ENCODE data around the gene YWHAH.

YWHAH gene

DNA sequence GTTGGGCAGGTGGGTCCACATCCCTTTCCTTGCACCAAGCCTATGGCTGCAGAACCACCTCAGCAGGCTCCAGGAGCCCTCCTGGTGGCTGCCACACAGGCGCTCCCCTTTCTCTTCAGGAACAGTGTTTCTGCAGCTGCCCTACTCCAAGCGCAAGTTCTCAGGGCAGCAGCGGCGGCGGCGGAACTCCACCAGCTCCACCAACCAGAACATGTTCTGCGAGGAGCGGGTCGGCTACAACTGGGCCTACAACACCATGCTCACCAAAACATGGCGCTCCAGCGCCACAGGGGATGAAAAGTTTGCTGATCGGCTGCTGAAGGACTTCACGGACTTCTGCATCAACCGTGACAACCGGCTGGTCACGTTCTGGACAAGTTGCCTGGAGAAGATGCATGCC, 38.2 kb upstream of the YWHAH start:
- no peak overlapping the region for H3K9ac ChIP-seq (ENCODE audit: low read length in 5 of 5)
- H3K27me3 ChIP-seq (ENCODE audit: control insufficient read depth in 5 of 5, insufficient read depth in 4 of 5, low read length in 5 of 5) = no peaks in the 10 kb centered on the region
- H3K4me3 ChIP-seq (ENCODE audit: low read depth in 1 of 5, low read length in 5 of 5) = no peak overlapping the region
- H3K4me1 ChIP-seq (ENCODE audit: control insufficient read depth in 5 of 5, insufficient read depth in 5 of 5, low read length in 5 of 5) = peaks cover 0 to 8% (median 7%) of the 10 kb centered on the region in 5 donors
- H3K36me3 ChIP-seq (ENCODE audit: control insufficient read depth in 5 of 5, insufficient read depth in 5 of 5, low read length in 5 of 5) = peaks cover 9 to 53% (median 40%) of the 10 kb centered on the region in 5 donors
- H3K27ac ChIP-seq (ENCODE audit: low read depth, low read length) = no peak overlapping the region
- H3K9me3 ChIP-seq (ENCODE audit: control insufficient read depth in 5 of 5, low read length in 5 of 5) = no peaks in the 10 kb centered on the region

DNA sequence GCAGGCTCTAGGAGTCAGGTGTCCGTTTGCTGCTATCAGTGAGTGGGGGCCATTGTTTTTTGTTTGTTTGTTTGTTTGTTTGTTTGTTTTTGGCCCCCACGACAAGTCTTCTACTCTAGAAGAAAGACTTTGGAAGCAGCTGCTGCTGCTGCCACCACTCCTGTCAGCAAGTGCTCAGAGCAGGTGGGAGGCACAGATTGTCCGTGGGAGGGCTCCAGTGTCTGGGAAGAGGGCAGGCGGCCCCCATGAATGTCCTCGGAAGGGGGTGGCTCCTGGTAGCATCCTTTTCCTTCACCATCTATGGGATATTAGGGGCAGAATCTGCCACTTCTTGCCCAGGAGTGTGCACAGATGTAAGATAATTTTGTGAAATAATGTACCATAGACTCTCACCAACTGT, 37.8 kb upstream of the YWHAH start:
- Histone ChIP-seq H3K4me1 (ENCODE audit: control insufficient read depth in 5 of 5, insufficient read depth in 5 of 5, low read length in 5 of 5) (peaks cover 0 to 3% (median 3%) of the 10 kb centered on the region in 5 donors), H3K36me3 (ENCODE audit: control insufficient read depth in 5 of 5, insufficient read depth in 5 of 5, low read length in 5 of 5) (peaks cover 9 to 51% (median 40%) of the 10 kb centered on the region in 5 donors), H3K9me3 (ENCODE audit: control insufficient read depth in 5 of 5, low read length in 5 of 5) (no peaks in the 10 kb centered on the region), H3K4me3 (ENCODE audit: low read depth in 1 of 5, low read length in 5 of 5) (no peak overlapping the region), H3K27me3 (ENCODE audit: control insufficient read depth in 5 of 5, insufficient read depth in 4 of 5, low read length in 5 of 5) (no peaks in the 10 kb centered on the region), H3K27ac (ENCODE audit: low read depth, low read length) (no peak overlapping the region), H3K9ac (ENCODE audit: low read length in 5 of 5) (no peak overlapping the region)

DNA sequence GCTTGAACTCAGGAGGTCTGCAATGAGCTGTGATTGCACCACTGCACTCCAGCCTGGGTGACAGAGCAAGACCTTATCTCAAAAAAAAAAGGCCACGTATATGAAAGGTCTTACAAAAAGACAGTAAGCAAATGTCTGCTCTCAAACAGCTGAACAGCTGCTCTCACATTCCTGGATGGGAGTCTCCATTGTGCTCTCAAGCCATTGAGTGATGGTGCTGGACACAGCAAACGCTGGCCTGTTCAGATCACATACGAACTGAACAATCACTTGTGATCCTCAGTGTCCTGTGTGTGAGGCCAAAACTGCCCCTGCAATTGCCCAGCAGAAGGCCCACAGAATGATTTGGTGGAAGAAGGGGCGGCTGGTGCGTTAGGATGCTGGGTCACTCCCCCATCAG, 34.4 kb upstream of the YWHAH start:
- H3K27me3 ChIP-seq (ENCODE audit: control insufficient read depth in 5 of 5, insufficient read depth in 4 of 5, low read length in 5 of 5) = no peaks in the 10 kb centered on the region
- H3K36me3 ChIP-seq (ENCODE audit: control insufficient read depth in 5 of 5, insufficient read depth in 5 of 5, low read length in 5 of 5) = peaks cover 0 to 39% (median 28%) of the 10 kb centered on the region in 5 donors
- no peaks in the 10 kb centered on the region for H3K4me1 ChIP-seq (ENCODE audit: control insufficient read depth in 5 of 5, insufficient read depth in 5 of 5, low read length in 5 of 5)
- no peak overlapping the region for H3K9ac ChIP-seq (ENCODE audit: low read length in 5 of 5)
- H3K4me3 ChIP-seq (ENCODE audit: low read depth in 1 of 5, low read length in 5 of 5) = no peak overlapping the region
- no peaks in the 10 kb centered on the region for H3K9me3 ChIP-seq (ENCODE audit: control insufficient read depth in 5 of 5, low read length in 5 of 5)
- no peak overlapping the region for H3K27ac ChIP-seq (ENCODE audit: low read depth, low read length)

DNA sequence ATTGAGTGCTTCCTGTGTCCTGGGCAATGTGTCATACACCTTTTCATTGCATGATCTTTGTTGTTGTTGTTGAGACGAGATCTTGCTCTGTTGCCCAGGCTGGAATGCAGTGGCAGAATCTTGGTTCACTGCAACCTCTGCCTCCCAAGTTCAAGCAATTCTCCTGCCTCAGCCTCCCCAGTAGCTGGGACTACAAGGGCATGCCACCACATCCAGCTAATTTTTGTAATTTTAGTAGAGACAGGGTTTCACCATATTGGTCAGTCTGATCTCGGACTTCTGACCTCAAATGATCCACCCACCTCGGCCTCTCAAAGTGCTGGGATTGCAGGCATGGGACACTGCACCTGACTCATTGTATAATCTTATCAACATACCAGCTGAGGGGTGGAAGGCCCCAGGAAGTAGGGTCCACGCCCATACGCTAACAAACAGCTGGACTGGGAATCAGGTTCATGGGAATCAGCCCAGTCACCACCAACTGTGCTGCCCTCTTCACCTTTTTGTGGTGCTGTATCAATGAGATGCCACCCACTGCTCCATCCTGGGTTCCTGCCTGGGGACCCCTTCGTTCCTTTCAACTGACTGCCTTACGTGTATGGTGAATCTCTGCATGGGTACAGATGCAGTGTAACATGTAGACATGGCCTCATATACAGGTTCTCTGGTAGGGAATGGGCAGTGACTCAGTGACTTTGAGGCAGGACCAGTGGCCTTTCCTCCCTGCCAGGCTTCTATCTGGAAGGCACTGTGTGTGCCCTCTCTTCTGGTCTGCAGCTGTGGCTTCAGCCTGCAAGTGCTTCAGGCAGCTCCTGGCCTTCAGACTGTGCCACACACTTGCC, 32.5 kb upstream of the YWHAH start:
- H3K9ac ChIP-seq (ENCODE audit: low read length in 5 of 5) = no peak overlapping the region
- peaks cover 0 to 23% (median 12%) of the 10 kb centered on the region in 5 donors for H3K36me3 ChIP-seq (ENCODE audit: control insufficient read depth in 5 of 5, insufficient read depth in 5 of 5, low read length in 5 of 5)
- no peak overlapping the region for H3K27ac ChIP-seq (ENCODE audit: low read depth, low read length)
- H3K4me1 ChIP-seq (ENCODE audit: control insufficient read depth in 5 of 5, insufficient read depth in 5 of 5, low read length in 5 of 5) = peaks cover 0 to 5% (median 0%) of the 10 kb centered on the region in 5 donors
- H3K4me3 ChIP-seq (ENCODE audit: low read depth in 1 of 5, low read length in 5 of 5) = no peak overlapping the region
- no peaks in the 10 kb centered on the region for H3K27me3 ChIP-seq (ENCODE audit: control insufficient read depth in 5 of 5, insufficient read depth in 4 of 5, low read length in 5 of 5)
- no peaks in the 10 kb centered on the region for H3K9me3 ChIP-seq (ENCODE audit: control insufficient read depth in 5 of 5, low read length in 5 of 5)

DNA sequence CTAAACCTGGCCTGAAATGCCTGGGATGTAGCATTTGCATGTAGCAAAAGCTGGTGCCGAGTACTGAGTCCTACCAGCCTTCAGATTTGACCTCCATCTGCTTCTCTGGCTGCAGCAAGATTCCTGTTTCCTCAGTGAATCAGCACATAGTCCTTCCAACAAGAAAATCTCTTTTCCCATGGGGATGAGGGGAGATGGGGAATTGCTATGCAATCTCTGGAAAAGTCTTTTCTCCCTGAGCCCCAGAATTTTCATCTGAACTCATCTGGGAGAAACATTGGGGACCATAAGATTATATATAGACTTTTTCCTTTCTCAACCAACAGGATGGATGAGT, 32.0 kb upstream of the YWHAH start:
- Histone ChIP-seq H3K27ac (ENCODE audit: low read depth, low read length) (no peak overlapping the region), H3K27me3 (ENCODE audit: control insufficient read depth in 5 of 5, insufficient read depth in 4 of 5, low read length in 5 of 5) (no peaks in the 10 kb centered on the region), H3K9me3 (ENCODE audit: control insufficient read depth in 5 of 5, low read length in 5 of 5) (no peaks in the 10 kb centered on the region), H3K9ac (ENCODE audit: low read length in 5 of 5) (no peak overlapping the region), H3K4me3 (ENCODE audit: low read depth in 1 of 5, low read length in 5 of 5) (no peak overlapping the region), H3K4me1 (ENCODE audit: control insufficient read depth in 5 of 5, insufficient read depth in 5 of 5, low read length in 5 of 5) (peaks cover 0 to 11% (median 0%) of the 10 kb centered on the region in 5 donors), H3K36me3 (ENCODE audit: control insufficient read depth in 5 of 5, insufficient read depth in 5 of 5, low read length in 5 of 5) (peaks cover 0 to 20% (median 7%) of the 10 kb centered on the region in 5 donors)

DNA sequence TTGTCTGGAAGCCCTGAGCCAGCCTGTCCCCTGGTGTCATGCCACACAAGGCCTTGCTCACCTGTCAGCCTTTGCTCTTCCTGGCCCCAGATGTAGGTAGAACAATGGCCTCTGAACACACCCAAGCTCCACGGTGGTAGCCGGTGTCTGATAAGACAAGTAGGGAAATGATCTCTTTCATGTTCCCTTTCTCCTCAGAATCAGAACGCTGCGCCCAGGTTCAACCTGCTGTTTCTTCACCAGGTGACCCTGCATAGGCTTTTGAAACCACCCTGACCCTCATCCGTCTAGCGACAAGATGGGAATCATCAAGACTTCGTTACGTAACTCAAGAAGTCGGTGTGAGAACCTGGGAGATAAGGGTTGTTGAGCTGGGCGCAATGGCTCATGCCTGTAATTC, 28.7 kb upstream of the YWHAH start:
- Histone ChIP-seq H3K4me3 (ENCODE audit: low read depth in 1 of 5, low read length in 5 of 5) (no peak overlapping the region), H3K27me3 (ENCODE audit: control insufficient read depth in 5 of 5, insufficient read depth in 4 of 5, low read length in 5 of 5) (peaks cover 0 to 2% (median 0%) of the 10 kb centered on the region in 5 donors), H3K4me1 (ENCODE audit: control insufficient read depth in 5 of 5, insufficient read depth in 5 of 5, low read length in 5 of 5) (peaks cover 0 to 15% (median 3%) of the 10 kb centered on the region in 5 donors), H3K27ac (ENCODE audit: low read depth, low read length) (no peak overlapping the region), H3K9ac (ENCODE audit: low read length in 5 of 5) (no peak overlapping the region), H3K36me3 (ENCODE audit: control insufficient read depth in 5 of 5, insufficient read depth in 5 of 5, low read length in 5 of 5) (peaks cover 0 to 3% (median 0%) of the 10 kb centered on the region in 5 donors), H3K9me3 (ENCODE audit: control insufficient read depth in 5 of 5, low read length in 5 of 5) (no peaks in the 10 kb centered on the region)

DNA sequence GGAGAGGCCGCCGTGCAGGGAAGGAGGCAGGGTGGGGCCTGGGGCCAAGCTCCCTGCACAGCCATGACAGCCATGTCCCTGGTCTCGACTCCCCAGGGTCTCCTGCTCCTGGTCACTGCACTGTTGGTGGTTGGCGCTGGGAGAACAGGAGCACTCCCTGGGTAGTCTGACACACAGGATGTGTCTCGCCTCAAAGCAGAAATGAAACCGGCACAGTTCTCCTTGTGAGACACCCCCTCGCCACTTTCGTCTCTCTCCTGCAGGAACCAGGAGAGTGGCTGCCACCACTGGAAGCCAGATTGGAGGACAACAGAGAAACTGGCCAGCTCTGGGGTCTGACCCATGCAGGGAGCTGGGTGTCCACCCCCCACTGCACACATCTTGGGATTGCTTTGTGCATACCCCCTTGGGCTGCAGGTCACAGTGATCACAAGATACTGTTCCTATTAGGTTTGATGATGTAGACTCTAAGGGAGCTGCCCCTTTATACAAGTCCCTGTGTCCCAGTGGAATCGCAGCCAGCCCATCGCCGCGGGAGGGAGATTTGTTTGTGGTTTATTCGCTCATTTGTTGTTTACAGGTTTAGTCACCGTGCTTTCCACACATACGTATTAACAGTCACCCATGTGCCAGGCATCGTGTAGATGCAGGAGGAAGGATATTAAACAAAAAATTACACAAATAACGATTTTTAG, 27.0 kb upstream of the YWHAH start:
- H3K36me3 ChIP-seq (ENCODE audit: control insufficient read depth in 5 of 5, insufficient read depth in 5 of 5, low read length in 5 of 5) = no peaks in the 10 kb centered on the region
- peaks cover 0 to 2% (median 0%) of the 10 kb centered on the region in 5 donors for H3K27me3 ChIP-seq (ENCODE audit: control insufficient read depth in 5 of 5, insufficient read depth in 4 of 5, low read length in 5 of 5)
- H3K27ac ChIP-seq (ENCODE audit: low read depth, low read length) = no peak overlapping the region
- H3K4me1 ChIP-seq (ENCODE audit: control insufficient read depth in 5 of 5, insufficient read depth in 5 of 5, low read length in 5 of 5) = peaks cover 0 to 21% (median 3%) of the 10 kb centered on the region in 5 donors
- H3K9ac ChIP-seq (ENCODE audit: low read length in 5 of 5) = no peak overlapping the region
- H3K4me3 ChIP-seq (ENCODE audit: low read depth in 1 of 5, low read length in 5 of 5) = peak overlapping the region in 1 of 5 donors; percentile 4
- H3K9me3 ChIP-seq (ENCODE audit: control insufficient read depth in 5 of 5, low read length in 5 of 5) = no peaks in the 10 kb centered on the region

DNA sequence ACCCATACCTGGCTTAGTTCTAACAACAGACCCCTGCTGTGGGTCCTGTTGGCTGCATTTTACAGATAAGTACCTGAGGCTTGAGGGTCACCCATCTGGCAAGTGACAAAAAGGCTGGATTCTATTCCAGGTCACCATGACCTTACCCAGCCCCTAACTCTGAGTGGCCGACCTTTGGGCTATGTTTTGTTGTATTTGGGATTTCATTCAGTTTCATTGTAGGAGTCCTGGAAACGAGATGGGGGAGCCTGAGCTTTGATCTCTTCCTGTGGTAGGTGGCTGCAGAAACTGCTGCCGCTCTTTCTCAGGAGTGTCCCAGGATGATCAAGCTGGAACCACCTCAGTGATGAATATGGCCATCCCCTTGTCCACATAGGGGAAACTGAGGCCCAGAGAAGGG, 24.6 kb upstream of the YWHAH start:
- H3K36me3 ChIP-seq (ENCODE audit: control insufficient read depth in 5 of 5, insufficient read depth in 5 of 5, low read length in 5 of 5) = no peaks in the 10 kb centered on the region
- peaks cover 0 to 3% (median 0%) of the 10 kb centered on the region in 5 donors for H3K27me3 ChIP-seq (ENCODE audit: control insufficient read depth in 5 of 5, insufficient read depth in 4 of 5, low read length in 5 of 5)
- peaks cover 0 to 40% (median 6%) of the 10 kb centered on the region in 5 donors for H3K4me1 ChIP-seq (ENCODE audit: control insufficient read depth in 5 of 5, insufficient read depth in 5 of 5, low read length in 5 of 5)
- no peak overlapping the region for H3K4me3 ChIP-seq (ENCODE audit: low read depth in 1 of 5, low read length in 5 of 5)
- no peak overlapping the region for H3K9ac ChIP-seq (ENCODE audit: low read length in 5 of 5)
- H3K9me3 ChIP-seq (ENCODE audit: control insufficient read depth in 5 of 5, low read length in 5 of 5) = no peaks in the 10 kb centered on the region
- no peak overlapping the region for H3K27ac ChIP-seq (ENCODE audit: low read depth, low read length)

DNA sequence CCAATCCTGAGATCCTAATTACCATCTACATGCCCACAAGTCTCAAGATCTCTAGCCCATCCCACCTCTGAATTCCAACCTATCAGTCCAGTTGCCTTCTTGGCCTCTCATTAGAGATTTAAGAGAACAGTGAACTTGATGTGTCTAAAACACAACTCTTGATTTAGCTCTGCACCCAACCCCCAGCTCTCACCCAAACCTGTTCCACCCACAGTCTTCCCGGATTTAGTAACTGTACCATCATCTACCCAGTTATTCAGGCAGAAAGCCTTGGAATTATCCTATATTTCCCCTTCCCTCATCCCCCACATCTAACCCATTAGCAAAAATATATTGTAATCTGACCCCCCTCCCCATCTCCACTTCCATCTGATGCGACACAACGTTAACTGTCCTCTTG, 24.0 kb upstream of the YWHAH start:
- no peak overlapping the region for H3K4me3 ChIP-seq (ENCODE audit: low read depth in 1 of 5, low read length in 5 of 5)
- H3K9me3 ChIP-seq (ENCODE audit: control insufficient read depth in 5 of 5, low read length in 5 of 5) = no peaks in the 10 kb centered on the region
- H3K27me3 ChIP-seq (ENCODE audit: control insufficient read depth in 5 of 5, insufficient read depth in 4 of 5, low read length in 5 of 5) = peaks cover 0 to 3% (median 0%) of the 10 kb centered on the region in 5 donors
- H3K27ac ChIP-seq (ENCODE audit: low read depth, low read length) = no peak overlapping the region
- no peaks in the 10 kb centered on the region for H3K36me3 ChIP-seq (ENCODE audit: control insufficient read depth in 5 of 5, insufficient read depth in 5 of 5, low read length in 5 of 5)
- peaks cover 0 to 40% (median 6%) of the 10 kb centered on the region in 5 donors for H3K4me1 ChIP-seq (ENCODE audit: control insufficient read depth in 5 of 5, insufficient read depth in 5 of 5, low read length in 5 of 5)
- no peak overlapping the region for H3K9ac ChIP-seq (ENCODE audit: low read length in 5 of 5)

DNA sequence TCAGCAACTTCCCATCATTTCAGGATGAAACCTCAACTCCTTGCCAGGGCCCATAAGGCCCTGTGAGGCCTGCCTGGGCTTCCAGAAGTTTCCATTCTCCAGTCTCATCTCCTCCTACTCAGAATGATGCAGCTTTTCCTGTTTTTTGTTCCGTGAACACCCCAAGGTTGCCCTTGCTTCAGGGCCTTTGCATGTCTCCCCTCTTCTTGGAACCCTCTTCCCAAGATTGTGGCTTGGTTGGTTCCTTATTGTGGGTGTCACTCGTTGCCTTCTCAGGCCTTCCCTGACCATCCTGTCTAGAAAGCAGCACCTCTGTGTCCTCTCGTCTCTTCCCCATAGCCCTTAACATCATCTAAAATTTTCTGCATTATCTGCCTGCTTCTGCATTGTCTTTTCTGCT, 23.2 kb upstream of the YWHAH start:
- no peak overlapping the region for H3K4me3 ChIP-seq (ENCODE audit: low read depth in 1 of 5, low read length in 5 of 5)
- H3K9ac ChIP-seq (ENCODE audit: low read length in 5 of 5) = no peak overlapping the region
- no peaks in the 10 kb centered on the region for H3K9me3 ChIP-seq (ENCODE audit: control insufficient read depth in 5 of 5, low read length in 5 of 5)
- peaks cover 0 to 3% (median 2%) of the 10 kb centered on the region in 5 donors for H3K27me3 ChIP-seq (ENCODE audit: control insufficient read depth in 5 of 5, insufficient read depth in 4 of 5, low read length in 5 of 5)
- no peaks in the 10 kb centered on the region for H3K36me3 ChIP-seq (ENCODE audit: control insufficient read depth in 5 of 5, insufficient read depth in 5 of 5, low read length in 5 of 5)
- peaks cover 0 to 40% (median 6%) of the 10 kb centered on the region in 5 donors for H3K4me1 ChIP-seq (ENCODE audit: control insufficient read depth in 5 of 5, insufficient read depth in 5 of 5, low read length in 5 of 5)
- no peak overlapping the region for H3K27ac ChIP-seq (ENCODE audit: low read depth, low read length)
